Effector CD8-positive, alpha-beta T cell (primary cell): ENCODE data around the gene KAT6B.
"Not testable (repeated sequence)": the region's sequence is repeated elsewhere in the genome, so short reads cannot be mapped to it uniquely, and the experiment has no call there.

ENCODE experiments used
- DNase-seq: peaks from one replicate; lab custom pipeline; 2025; lab: John Stamatoyannopoulos, UW

KAT6B gene

GRCh38 chr10:74859546-74859945 is 33.1 kb downstream of the KAT6B start:
- DNase-seq = no peak

GRCh38 chr10:74862625-74863024 is 36.2 kb downstream of the KAT6B start:
- DNase-seq = no peak

DNA sequence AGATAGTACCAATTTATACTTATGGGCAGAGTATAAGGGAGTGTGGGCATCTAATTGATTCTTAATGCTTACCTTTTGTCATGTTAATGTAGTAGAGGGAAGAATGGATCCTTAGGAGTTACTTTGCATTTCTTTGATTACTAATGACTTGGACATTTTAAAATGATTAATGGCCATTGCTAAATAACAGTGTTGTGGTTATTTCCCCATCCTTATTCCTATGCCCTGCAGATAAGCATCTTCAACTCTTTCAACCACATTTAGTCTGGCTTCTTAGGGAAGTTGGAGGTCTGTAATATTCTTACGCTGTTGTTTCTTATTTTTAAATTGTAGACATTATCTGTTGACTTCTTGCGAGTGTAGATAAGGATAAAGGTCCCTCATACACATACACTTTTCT is 37.2 kb downstream of the KAT6B start:
- DNase-seq = no peak

GRCh38 chr10:74867351-74867750 is 41.0 kb downstream of the KAT6B start:
- DNase-seq = no peak

- no peak for DNase-seq
Measured at GRCh38 chr10:74868392-74868977, 42.1 kb downstream of the KAT6B start.

GRCh38 chr10:74869635-74870034 is 43.2 kb downstream of the KAT6B start:
- DNase-seq = no peak

DNA sequence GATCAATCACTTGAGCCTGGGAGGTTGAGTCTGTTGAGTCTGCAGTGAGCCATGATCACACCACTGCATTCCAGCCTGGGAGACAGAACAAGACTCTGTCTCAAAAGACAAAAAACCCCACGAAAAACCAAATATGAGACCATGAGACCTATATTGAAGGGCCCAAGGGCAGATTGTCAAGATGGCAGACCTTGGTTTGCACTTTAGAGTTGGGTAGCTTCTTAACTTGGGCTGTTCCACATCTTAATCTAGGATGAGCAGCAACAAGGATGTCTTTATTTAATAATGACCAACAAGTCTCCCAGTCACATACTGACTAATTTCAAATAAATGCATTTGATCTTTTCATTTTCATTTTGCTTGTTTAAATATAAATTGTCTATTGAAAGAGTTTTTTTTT is 43.8 kb downstream of the KAT6B start:
- DNase-seq = no peak

DNA sequence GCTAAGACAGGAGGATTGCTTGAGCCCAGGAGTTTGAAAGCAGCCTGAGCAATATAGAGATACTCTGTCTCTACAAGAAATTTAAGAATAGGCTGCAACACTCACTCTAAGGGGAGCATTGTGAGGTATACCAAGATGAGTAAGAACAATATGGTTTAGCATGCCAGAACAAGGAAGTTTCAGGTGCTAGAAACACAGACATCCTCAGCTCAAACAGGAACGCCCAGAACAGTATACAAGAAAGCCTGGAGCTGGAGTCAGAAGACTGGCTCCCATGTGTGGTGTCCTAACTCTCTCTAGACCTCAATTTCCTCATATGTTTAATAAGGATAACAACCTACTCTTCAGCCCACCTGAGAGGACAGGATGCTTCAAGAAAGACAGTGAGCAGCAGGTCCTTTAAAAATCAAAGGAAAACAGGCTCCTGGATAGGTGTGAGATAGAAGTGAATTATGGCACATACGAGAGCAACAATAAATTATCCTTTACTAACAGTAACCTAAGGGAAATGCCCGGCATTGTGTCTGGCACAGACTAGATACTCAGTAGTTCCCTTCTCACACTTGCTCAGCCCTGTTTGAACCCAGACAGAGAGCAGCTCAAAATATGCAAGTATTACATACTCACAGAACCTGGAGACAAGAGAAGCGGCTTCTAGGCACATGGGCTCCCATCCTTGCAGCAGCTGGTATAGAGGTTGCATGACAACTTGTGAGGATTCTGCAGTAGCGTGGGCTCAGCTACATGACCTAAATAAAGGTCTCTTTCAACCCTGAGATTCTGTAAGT is 45.4 kb downstream of the KAT6B start:
- no peak for DNase-seq

GRCh38 chr10:74873803-74874454 is 47.5 kb downstream of the KAT6B start:
- no peak for DNase-seq

GRCh38 chr10:74874649-74875048 is 48.2 kb downstream of the KAT6B start:
- no peak for DNase-seq

DNA sequence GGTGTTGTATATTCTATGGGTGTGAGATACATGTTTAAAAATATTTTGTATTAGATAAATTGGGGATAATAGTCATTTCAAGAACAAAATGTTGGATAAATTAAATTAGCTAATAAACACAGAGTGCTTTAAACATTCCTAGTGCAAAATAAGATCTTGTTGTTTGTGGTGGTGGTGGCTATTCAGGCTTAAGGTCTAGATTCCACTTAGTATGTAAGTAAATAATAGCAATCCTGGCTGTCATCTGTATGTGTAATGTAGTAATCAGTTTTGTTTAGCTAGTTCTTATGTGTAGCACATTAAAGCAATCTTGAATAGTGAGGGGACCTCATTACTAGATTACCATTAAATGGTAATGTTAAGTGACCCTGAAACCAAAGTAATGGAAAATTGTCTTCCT is 48.7 kb downstream of the KAT6B start:
- no peak for DNase-seq

DNA sequence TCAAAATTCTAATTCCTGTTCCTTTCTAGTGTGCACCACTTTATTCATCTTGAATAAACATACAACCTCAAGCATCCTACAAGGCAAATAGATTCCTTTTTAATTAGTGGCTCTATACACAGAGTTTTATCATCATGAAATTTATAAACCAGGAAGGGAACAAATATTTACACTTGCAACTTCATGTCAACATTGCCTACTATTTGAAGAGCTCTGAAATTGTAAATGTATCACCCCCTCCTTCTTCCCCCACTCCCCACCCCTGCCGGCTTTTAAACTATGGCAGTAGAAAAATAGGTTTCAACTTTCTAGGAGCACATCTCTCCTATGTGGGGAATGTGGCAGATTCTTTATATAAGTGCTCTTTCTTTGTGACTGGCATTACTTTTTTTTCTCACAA is 49.6 kb downstream of the KAT6B start:
- DNase-seq = no peak

DNA sequence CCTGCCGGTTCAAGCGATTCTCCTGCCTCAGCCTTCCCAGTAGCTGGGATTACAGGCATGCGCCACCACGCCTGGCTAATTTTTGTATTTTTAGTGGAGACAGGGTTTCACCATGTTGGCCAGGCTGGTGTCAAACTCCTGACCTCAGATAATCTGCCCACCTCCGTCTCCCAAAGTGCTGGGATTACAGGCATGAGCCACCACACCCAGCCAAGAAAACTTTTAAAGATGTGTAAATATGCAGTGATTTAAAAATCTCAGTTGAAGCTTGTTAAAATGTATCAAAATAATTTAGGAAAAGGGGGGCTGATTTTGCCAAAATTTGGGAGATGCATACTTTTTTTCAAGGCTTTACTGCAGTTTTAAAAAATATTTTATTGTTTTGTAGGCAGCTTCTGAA is 50.7 kb downstream of the KAT6B start:
- not testable (repeated sequence) for DNase-seq

- DNase-seq = no peak
Measured at GRCh38 chr10:74877898-74878297, 51.5 kb downstream of the KAT6B start.

- DNase-seq = no peak
Measured at GRCh38 chr10:74880041-74880440, 53.6 kb downstream of the KAT6B start.

- DNase-seq = no peak
Measured at GRCh38 chr10:74881253-74881884, 55.0 kb downstream of the KAT6B start.

GRCh38 chr10:74882427-74882826 is 56.0 kb downstream of the KAT6B start:
- no peak for DNase-seq

- DNase-seq = no peak
Measured at GRCh38 chr10:74882831-74883230, 56.4 kb downstream of the KAT6B start.

DNA sequence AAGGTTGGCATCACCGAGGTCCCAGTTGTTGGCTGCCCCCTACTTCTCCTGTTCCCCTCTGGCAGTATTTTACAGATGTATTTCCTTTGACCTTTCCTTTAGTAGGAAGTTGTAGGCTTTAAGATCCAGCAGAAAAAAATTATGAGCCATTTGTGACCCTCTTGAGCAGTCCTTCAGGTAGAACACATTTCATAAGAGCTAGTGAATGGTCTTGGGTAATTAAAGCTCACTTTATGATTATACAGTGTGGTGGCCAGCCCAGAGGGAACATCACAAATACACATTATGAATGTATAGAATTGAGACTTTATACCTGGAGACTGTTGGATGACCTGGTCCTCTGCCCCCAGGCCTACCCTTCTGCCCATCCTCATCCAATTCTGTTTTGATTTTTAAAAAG is 57.0 kb downstream of the KAT6B start:
- no peak for DNase-seq

DNA sequence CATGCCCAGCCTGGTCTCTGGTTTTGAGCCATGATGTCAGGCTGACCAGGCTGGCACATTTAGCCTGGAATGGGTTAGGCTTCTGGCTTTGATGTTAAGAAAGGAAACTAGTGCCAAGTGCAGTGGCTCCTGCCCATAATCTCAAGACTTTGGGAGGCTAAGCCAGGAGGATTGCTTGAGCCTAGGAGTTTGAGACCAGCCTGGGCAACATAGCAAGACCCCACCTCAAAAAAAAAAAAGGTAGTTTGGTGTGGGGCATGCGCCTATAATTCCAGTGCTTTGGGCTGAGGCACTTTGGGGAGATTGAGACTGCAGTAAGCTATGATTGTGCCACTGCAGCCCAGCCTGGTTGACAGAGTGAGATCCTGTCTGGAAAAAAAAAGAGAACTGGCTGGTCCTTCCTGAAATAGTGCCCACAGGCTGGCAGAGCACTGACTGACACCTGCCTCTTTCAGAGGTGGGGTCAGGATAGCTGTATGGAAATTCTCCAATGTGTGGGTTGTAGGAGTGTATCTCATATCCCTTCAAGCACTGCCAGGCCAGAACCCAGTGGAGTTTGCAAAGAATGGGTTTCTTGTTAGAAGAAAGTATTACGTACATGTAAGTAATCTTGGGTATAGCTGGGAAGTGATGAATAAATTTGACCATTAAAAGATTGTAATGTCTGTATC is 61.3 kb downstream of the KAT6B start:
- DNase-seq = no peak

DNA sequence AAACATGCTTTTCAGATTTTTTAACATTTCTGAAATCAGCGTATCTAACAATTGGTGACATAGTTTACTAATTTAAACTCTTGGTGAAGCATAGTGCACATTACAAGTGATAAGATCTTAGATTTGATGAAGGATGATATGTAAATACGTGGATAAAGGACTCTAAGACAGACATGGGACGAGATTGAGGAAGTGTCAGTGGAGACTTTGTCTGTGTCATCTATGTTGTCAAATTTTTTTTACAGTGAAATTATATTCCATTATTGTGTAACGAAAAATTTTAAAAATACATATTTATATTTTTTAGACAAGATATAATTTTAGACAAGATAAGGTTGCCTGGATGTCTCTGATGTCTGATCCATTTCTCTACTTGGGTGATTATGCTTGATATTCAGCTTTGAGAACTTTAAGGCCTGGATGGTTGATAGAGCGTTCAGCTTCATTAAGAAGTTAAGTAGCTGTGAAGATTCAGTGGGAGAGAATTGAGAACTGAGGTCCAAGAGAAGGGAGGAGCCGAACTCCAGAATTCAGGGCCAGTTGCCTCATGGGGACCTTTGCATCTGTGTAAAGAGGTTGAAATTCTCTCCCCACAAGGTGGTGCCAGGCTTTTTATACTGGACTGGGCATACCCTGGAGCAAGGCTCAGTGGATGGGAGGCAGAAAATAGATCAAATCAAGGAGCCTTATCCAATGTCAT is 62.7 kb downstream of the KAT6B start:
- DNase-seq = no peak

GRCh38 chr10:74889662-74889998 is 63.2 kb downstream of the KAT6B start:
- no peak for DNase-seq
